Erythroblast (primary cell): Measurements from ENCODE around the gene ETV1.

Source experiments
- DNase-seq, 2 experiments: peaks; one replicate each; lab custom pipeline; 2025; lab: John Stamatoyannopoulos, UW
- GATA1 ChIP-seq: IDR thresholded peaks from 2 replicates; pipeline ENCODE4 v1.6.1; 2011; ENCODE audit warnings: low read depth, mild to moderate bottlenecking, control low read depth, low read length, moderate library complexity
- POLR2A ChIP-seq: IDR thresholded peaks from 2 replicates; pipeline ENCODE4 v1.6.1; 2011; ENCODE audit warnings: mild to moderate bottlenecking, low read length

ETV1 gene

GRCh38 chr7:13989126-13989948, at the start of gene ETV1:
Gene ETV1, minus strand, starts transcription at chr7:13989666. Its CDS starts 614 bp downstream, at chr7:13989052.
- TF ChIP-seq GATA1: no peak
- no peak for TF ChIP-seq POLR2A
- DNase-seq: peak; percentile 55 to 58

DNA sequence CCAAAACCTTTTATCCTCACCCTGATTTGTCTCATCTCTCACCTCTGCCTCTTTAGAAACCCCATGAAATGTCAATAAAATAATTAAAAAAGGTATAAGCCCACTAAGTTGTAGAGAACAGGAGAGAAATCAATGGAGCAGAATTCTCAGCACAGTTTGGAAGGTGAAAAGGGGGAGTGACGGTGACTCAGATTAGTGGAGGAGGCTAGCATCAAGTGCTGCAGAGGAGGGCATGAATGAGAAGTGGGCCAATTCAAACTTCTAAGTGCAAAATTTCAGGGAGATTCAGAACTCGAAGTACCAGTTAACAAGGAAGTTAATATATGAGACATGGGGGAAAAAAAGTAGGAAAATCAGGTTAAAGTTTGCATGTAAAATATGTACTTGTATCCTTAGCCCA, 34.9 kb upstream of the ETV1 start:
- TF ChIP-seq POLR2A (no peak), GATA1 (no peak)
- DNase-seq: no peak

- TF ChIP-seq GATA1: no peak
- TF ChIP-seq POLR2A: no peak
- no peak for DNase-seq
Measured at GRCh38 chr7:14023838-14024237, 34.4 kb upstream of the ETV1 start.

DNA sequence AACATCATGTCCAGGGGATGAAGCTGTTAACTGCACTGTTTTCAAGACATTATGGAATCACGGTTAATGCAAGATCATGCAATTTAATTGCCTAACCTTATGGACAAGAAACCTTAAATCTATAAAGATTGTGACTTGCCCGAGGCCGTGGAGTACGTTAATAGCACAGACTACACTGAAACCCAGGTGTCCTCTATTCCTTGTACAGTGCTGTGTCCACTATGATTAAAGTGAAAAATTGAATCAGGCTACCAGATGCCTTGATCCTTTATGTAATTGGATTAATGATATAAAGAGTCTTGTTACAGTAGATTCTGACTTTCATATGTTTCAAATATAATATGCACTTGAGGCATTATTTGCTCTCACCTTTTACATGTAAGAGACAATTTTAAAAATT, 33.9 kb upstream of the ETV1 start:
- TF ChIP-seq POLR2A (no peak), GATA1 (no peak)
- DNase-seq: no peak

DNA sequence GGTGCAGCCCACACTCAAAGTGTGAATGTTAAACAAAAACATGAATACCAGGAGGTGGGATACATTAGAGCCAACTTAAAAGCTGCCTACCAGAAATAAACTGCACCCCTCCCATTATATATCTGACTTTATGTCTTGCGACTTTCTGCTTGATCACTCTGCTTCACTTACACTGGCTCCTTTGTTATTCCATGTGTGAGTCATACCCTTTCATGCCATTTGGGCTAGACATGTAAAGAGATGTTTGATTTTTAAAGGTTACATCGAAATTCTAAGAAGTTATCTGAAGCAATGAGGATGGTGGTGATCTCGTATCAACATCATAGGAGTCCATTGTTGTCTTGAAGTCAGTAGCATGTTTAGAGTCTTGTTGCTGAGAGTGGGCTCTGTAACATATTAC, 31.6 kb upstream of the ETV1 start:
- TF ChIP-seq GATA1 (no peak), POLR2A (no peak)
- no peak for DNase-seq

GRCh38 chr7:14020339-14020900, 31.0 kb upstream of the ETV1 start:
- DNase-seq: no peak
- TF ChIP-seq GATA1 (no peak), POLR2A (no peak)

GRCh38 chr7:14018751-14019150, 29.3 kb upstream of the ETV1 start:
- no peak for DNase-seq
- TF ChIP-seq POLR2A (no peak), GATA1 (no peak)

DNA sequence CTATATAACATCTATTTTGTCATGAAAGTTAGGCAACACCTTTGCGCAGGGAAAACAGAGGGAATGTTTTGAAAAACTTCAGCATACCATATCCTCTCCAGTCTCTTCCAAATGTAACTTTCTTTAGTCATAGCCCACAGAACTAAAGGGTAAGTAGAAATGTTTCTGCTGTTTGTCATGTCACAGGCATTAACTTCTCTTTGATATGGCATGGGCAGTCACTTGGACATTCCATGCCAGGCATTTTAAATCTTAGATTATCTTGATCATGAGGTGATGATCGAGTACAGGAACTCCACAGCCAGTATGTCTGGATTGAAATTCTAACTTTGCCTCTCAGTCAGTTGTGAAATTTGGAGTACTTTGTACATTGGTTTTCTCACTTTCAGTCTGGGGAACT, 27.5 kb upstream of the ETV1 start:
- DNase-seq: no peak
- TF ChIP-seq POLR2A (no peak), GATA1 (no peak)

- TF ChIP-seq POLR2A (no peak), GATA1 (no peak)
- no peak for DNase-seq
Measured at GRCh38 chr7:14013898-14014297, 24.4 kb upstream of the ETV1 start.

- no peak for DNase-seq
- TF ChIP-seq POLR2A: no peak
- no peak for TF ChIP-seq GATA1
Measured at GRCh38 chr7:14009453-14010418, 20.3 kb upstream of the ETV1 start.

DNA sequence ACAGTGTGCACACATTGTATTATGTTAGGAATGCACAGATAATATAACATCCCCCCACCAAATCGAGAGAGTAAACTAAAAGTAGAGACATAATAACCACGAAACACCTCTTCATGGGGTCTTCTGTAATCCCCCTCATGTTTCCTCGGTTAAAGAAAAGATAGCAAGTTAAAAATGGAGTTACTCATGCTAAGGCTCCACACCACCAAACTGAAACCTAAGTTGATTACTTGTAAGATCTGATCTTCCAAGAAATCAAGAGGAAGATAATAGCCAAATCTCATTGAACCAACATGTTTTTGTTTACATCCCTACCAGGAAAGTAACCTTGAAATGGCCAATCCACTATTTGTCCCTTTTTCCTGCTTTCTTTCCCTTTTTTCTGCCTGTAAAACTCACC, 11.7 kb upstream of the ETV1 start:
- DNase-seq: no peak
- TF ChIP-seq POLR2A (no peak), GATA1 (no peak)

GRCh38 chr7:14000247-14000646, 10.8 kb upstream of the ETV1 start:
- TF ChIP-seq GATA1 (no peak), POLR2A (no peak)
- no peak for DNase-seq

DNA sequence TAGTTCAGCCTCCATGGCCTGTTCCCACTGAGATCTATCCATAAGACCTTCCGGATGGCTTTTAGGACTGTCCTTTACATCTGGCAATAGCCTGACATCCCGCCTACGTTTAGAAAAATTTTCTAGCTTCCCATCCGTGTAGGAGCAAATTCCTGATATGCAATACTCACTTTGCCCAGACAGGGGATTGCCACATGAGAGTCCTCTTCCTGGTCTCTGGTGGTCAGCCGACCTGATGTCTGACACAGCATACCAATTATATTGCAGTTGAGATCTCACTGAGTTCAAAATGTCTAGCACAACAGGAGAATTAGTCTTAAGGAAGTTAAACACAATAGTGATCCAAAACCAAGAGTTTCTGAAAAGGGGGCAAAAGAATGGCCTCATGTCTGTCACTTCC, 9.4 kb upstream of the ETV1 start:
- TF ChIP-seq GATA1: no peak
- no peak for TF ChIP-seq POLR2A
- no peak for DNase-seq

- DNase-seq: no peak
- no peak for TF ChIP-seq GATA1
- TF ChIP-seq POLR2A: no peak
Measured at GRCh38 chr7:13992596-13992964, 3.1 kb upstream of the ETV1 start.
